K562 (cell line): ENCODE measurements around the gene MRPL9. TPM values are rescaled to one million over a fixed set of nuclear protein-coding genes. Genes with fewer than 3 reads are reported as not detected.

Source experiments
- ATAC-seq: fragments of 200-7000 bp; cut with Tn5 transposase; 3 replicates; pipeline ENCODE4 v1.9.1; 2020; ENCODE audit warnings: moderate library complexity
- BruUV-seq: library from RNA; stranded (reverse); fragments of 400-500 nt; replicated peaks from 2 replicates; lab custom pipeline; 2021; lab: Mats Ljungman, UMichigan
- CTCF ChIA-PET: fragments of 300-600 bp; formaldehyde crosslinking; extraction: SDS; loops from one replicate; lab custom pipeline; 2021; ENCODE audit warnings: low intra/inter-chr PET ratio; lab: Yijun Ruan, JAX
- POLR2A ChIA-PET: fragments of 300-600, 350-650 bp; sonication (Branson Sonifier 250); formaldehyde crosslinking; extraction: SDS; loops from one replicate; lab custom pipeline; 2021; ENCODE audit warnings: antibody characterized with exemption, inconsistent platforms; lab: Yijun Ruan, JAX
- DNase-seq, 4 experiments: peaks; one replicate each; pipeline versions ENCODE4 v3.0.0 to v3.0.0-alpha.2; 2011 to 2018; ENCODE audit warnings: low spot score in 3 of 4, mixed read lengths in 3 of 4; ENCODE audit errors: extremely low read depth in 1 of 4
- FAIRE-seq: peaks from 2 replicates; lab custom pipeline; 2011; peaks lifted over from hg19 to GRCh38; lab: Jason Lieb, UNC
- H2AFZ ChIP-seq: 2 replicates; pipeline ENCODE4 v1.6.0; 2011; ENCODE audit warnings: low read depth, low read length, control low read depth, inconsistent platforms
- H3K27ac ChIP-seq: fragments of 200-600 bp; 3 replicates; pipeline ENCODE4 v1.8.0; 2011; ENCODE audit warnings: low read depth, mild to moderate bottlenecking, control low read depth, inconsistent platforms, low read length, moderate library complexity, mixed read lengths; ENCODE audit errors: extremely low read depth
- H3K27me3 ChIP-seq, 2 experiments: fragments of 300-600 bp in 1 of 2; 2 replicates in 1 of 2; 3 replicates in 1 of 2; pipeline versions ENCODE4 v1.6.0 to v1.8.0; 2011; ENCODE audit warnings: inconsistent platforms in 2 of 2, low read length in 2 of 2, mild to moderate bottlenecking in 1 of 2, mixed read lengths in 1 of 2, moderate library complexity in 1 of 2; ENCODE audit not compliant: control insufficient read depth in 2 of 2, insufficient read depth in 2 of 2
- H3K36me3 ChIP-seq: fragments of 300-600 bp; 3 replicates; pipeline ENCODE4 v1.8.0; 2011; ENCODE audit warnings: mild to moderate bottlenecking, low read length, inconsistent platforms; ENCODE audit not compliant: control insufficient read depth, insufficient read depth
- H3K4me1 ChIP-seq, 2 experiments: fragments of 200-600 bp in 1 of 2; replicated peaks in 1 of 2; 2 replicates in 1 of 2; 3 replicates in 1 of 2; pipeline versions ENCODE4 v1.5.1 to v1.8.0; 2011; ENCODE audit warnings: inconsistent platforms in 2 of 2, low read length in 2 of 2, mild to moderate bottlenecking in 1 of 2, mixed read lengths in 1 of 2, moderate library complexity in 1 of 2; ENCODE audit not compliant: control insufficient read depth in 2 of 2, insufficient read depth in 2 of 2
- H3K4me2 ChIP-seq: 2 replicates; pipeline ENCODE4 v1.6.1; 2011; ENCODE audit warnings: low read length, control low read depth, inconsistent platforms, mixed read lengths; ENCODE audit not compliant: insufficient read depth
- H3K4me3 ChIP-seq: fragments of 200-600 bp; sonication (generic), shearing (Covaris generic); 2 replicates; pipeline ENCODE4 v1.5.1; 2016; ENCODE audit warnings: control low read depth, inconsistent platforms
- H3K79me2 ChIP-seq: fragments of 200-600 bp; 3 replicates; pipeline ENCODE4 v1.8.0; 2011; ENCODE audit warnings: low read length, inconsistent platforms; ENCODE audit not compliant: control insufficient read depth, insufficient read depth
- H3K9ac ChIP-seq, 2 experiments: 2 replicates each; pipeline versions ENCODE4 v1.6.0 to v1.6.1; 2011; ENCODE audit warnings: low read depth in 2 of 2, low read length in 2 of 2, control low read depth in 1 of 2, inconsistent platforms in 1 of 2, mild to moderate bottlenecking in 1 of 2, mixed read lengths in 1 of 2; ENCODE audit not compliant: insufficient read depth in 1 of 2
- H3K9me1 ChIP-seq: one replicate; pipeline ENCODE4 v1.6.0; 2011; ENCODE audit warnings: inconsistent platforms, mild to moderate bottlenecking, low read length, moderate library complexity; ENCODE audit not compliant: control insufficient read depth, insufficient read depth
- H3K9me3 ChIP-seq: replicated peaks from 2 replicates; pipeline ENCODE4 v1.5.1; 2011; ENCODE audit warnings: low read depth, low read length, inconsistent platforms; ENCODE audit not compliant: control insufficient read depth, insufficient read depth
- H4K20me1 ChIP-seq: replicated peaks from 2 replicates; pipeline ENCODE4 v1.6.1; 2011; ENCODE audit warnings: low read length, inconsistent platforms, mixed read lengths; ENCODE audit not compliant: control insufficient read depth, insufficient read depth
- GATA2 ChIP-seq: sonication (generic); formaldehyde crosslinking; IDR thresholded peaks from 2 replicates; pipeline ENCODE4 v1.4.0; 2020; ENCODE audit warnings: mild to moderate bottlenecking, missing genetic modification reagents
- HNRNPL ChIP-seq: fragments of 200-400 bp; formaldehyde crosslinking; IDR thresholded peaks from 2 replicates; pipeline ENCODE4 v1.6.1; 2017; ENCODE audit warnings: low read depth, mild to moderate bottlenecking, low read length
- IFI16 ChIP-seq: fragments of 250-450 bp; sonication (Bioruptor Pico); IDR thresholded peaks from 2 replicates; pipeline ENCODE4 v2.1.2; 2022; ENCODE audit warnings: mild to moderate bottlenecking, inconsistent platforms
- MTA1 ChIP-seq: fragments of 450-650 bp; IDR thresholded peaks from 2 replicates; pipeline ENCODE4 v1.6.1; 2017; ENCODE audit warnings: borderline replicate concordance
- MTA3 ChIP-seq: fragments of 450-650 bp; formaldehyde crosslinking; IDR thresholded peaks from 2 replicates; pipeline ENCODE4 v1.6.1; 2017; ENCODE audit warnings: mild to moderate bottlenecking, borderline replicate concordance
- POLR2H ChIP-seq: IDR thresholded peaks from 2 replicates; pipeline ENCODE4 v1.6.1; 2016; ENCODE audit warnings: missing genetic modification characterization, low read depth, mild to moderate bottlenecking, control low read depth, missing compliant biosample characterization, moderate library complexity
- RBBP5 ChIP-seq: fragments of 200-600 bp; sonication (generic); IDR thresholded peaks from 2 replicates; pipeline ENCODE4 v1.6.1; 2012; ENCODE audit warnings: borderline replicate concordance, mild to moderate bottlenecking, low read length, control low read depth, inconsistent platforms; ENCODE audit not compliant: insufficient read depth, poor library complexity, severe bottlenecking
- RBM39 ChIP-seq: fragments of 200-400 bp; formaldehyde crosslinking; optimal IDR thresholded peaks from 2 replicates; pipeline ENCODE3; 2018; ENCODE audit warnings: low read depth, low read length
- SMAD4 ChIP-seq: fragments of 250-450 bp; sonication (Bioruptor Pico); conservative IDR thresholded peaks from 2 replicates; pipeline ENCODE4 v1.8.0; 2021; ENCODE audit warnings: inconsistent platforms, mild to moderate bottlenecking, moderate library complexity
- SMARCE1 ChIP-seq: fragments of 450-650 bp; IDR thresholded peaks from 2 replicates; pipeline ENCODE4 v1.7.1; 2016; ENCODE audit warnings: mild to moderate bottlenecking
- TAL1 ChIP-seq: fragments of 450-650 bp; IDR thresholded peaks from 2 replicates; pipeline ENCODE4 v1.6.1; 2016; ENCODE audit warnings: mild to moderate bottlenecking
- ZBTB12 ChIP-seq: fragments of 250-450 bp; sonication (Bioruptor Pico); IDR thresholded peaks from 2 replicates; pipeline ENCODE4 v1.4.0; 2020
- ZEB2 ChIP-seq: fragments of 450-650 bp; IDR thresholded peaks from 2 replicates; pipeline ENCODE4 v1.6.1; 2016
- ZNF224 ChIP-seq: sonication (generic); formaldehyde crosslinking; IDR thresholded peaks from 2 replicates; pipeline ENCODE4 v1.8.0; 2022; ENCODE audit warnings: mild to moderate bottlenecking, missing genetic modification reagents
- ZNF354B ChIP-seq: fragments of 250-450 bp; sonication (Bioruptor Pico); IDR thresholded peaks from 2 replicates; pipeline ENCODE4 v1.4.0; 2020
- ZNF76 ChIP-seq: fragments of 250-450 bp; sonication (Bioruptor Pico); IDR thresholded peaks from 2 replicates; pipeline ENCODE4 v1.4.0; 2020; ENCODE audit warnings: mild to moderate bottlenecking, moderate library complexity, borderline replicate concordance
- WGBS: fragments of 100-300 bp; shearing (Covaris generic); methylation state at CpG from one replicate; pipeline ENCODE4 v1.1.6; 2016; ENCODE audit warnings: low coverage, mixed read lengths; ENCODE audit not compliant: insufficient coverage; ENCODE audit errors: missing lambda C conversion rate; 5-methylcytosine and 5-hydroxymethylcytosine counted together
- in situ Hi-C: fragments of 300-500 bp; cut with MboI; formaldehyde crosslinking; loops from 4 replicates; pipeline ENCODE4 v1.15.0; 2018; ENCODE audit warnings: inconsistent platforms, mixed read lengths
- intact Hi-C: fragments of 100-400 bp; cut with micrococcal nuclease; formaldehyde crosslinking; loops from 2 replicates; pipeline ENCODE4 v1.14.2; 2022
- polyA plus RNA-seq, 8 experiments: library from polyadenylated mRNA; depleted of rRNA in 4 of 8; stranded (reverse) in 5 of 8; unstranded in 3 of 8; fragments of >200 nt; fragmentation: Nextera tagmentation in 2 of 8; fragmentation: Illumina TruSeq in 1 of 8; extraction: Ambion mirVana in 2 of 8; extraction: Trizol in 1 of 8; gene quantifications; 2 replicates each; pipeline versions ENCODE4 v1.2.1 to v1.2.3, GENCODE V29; 2011 to 2014; ENCODE audit warnings: inconsistent platforms in 1 of 8, missing spikeins in 1 of 8
- total RNA-seq, 7 experiments: library from RNA; depleted of rRNA in 6 of 7; stranded (reverse); fragments of >200 nt in 6 of 7; fragmentation: Illumina TruSeq in 2 of 7; extraction: Trizol in 2 of 7; gene quantifications; 2 replicates each; pipeline versions ENCODE4 v1.2.1 to v1.2.3, GENCODE V29; 2011 to 2021; ENCODE audit warnings: low replicate concordance in 1 of 7
- TF ChIP-seq, protein P1 (sequence below), 2 experiments: fragments of 150-350 bp in 1 of 2; IDR thresholded peaks; 2 replicates each; pipeline ENCODE4 v1.6.1; 2012 to 2016; ENCODE audit warnings: low read depth in 2 of 2, low read length in 2 of 2, mild to moderate bottlenecking in 1 of 2, moderate library complexity in 1 of 2

The MRPL9 gene
- total and polyA plus RNA-seq, 9 of the 15 experiments (the other 6 are each of a cell fraction or from before 2014, with no cell fraction given), result 38.0 to 162 (median 111) TPM

- H3K4me1 ChIP-seq, result peaks cover 13 to 17% of the 10 kb centered on the region in 2 experiments; a peak in 4 of 5 replicates
- no peaks in the 10 kb centered on the region for H3K36me3 ChIP-seq
- no TSS peak for BruUV-seq
- FAIRE-seq, result peak; percentile 86
- no peak overlapping the region for H2AFZ ChIP-seq
- no peaks in the 10 kb centered on the region for H3K79me2 ChIP-seq
- ChIA-PET POLR2A (interaction anchor here (0.7 to 1.7 kb wide), 3 partner anchors 14 to 434 kb away, joined by 4 to 7 read pairs (median 5); no protein-coding TSS in a partner anchor), CTCF (no interaction called here)
- H3K27ac ChIP-seq, result no peak overlapping the region
- in situ Hi-C loops (no loop called here), intact Hi-C loops (no loop called here)
- WGBS, result 0% methylated on average over 7 of the region's 10 CpGs
- no peaks in the 10 kb centered on the region for H3K9me3 ChIP-seq
- peaks cover 30% of the 10 kb centered on the region for H4K20me1 ChIP-seq
- H3K9me1 ChIP-seq, result no peaks in the 10 kb centered on the region
- H3K4me3 ChIP-seq, result no peak overlapping the region
- DNase-seq, result peak; percentile 65 to 83 (median 72)
- no peak overlapping the region for H3K4me2 ChIP-seq
- no peak overlapping the region for H3K9ac ChIP-seq
- H3K27me3 ChIP-seq, result peaks cover 3 to 49% of the 10 kb centered on the region in 2 experiments; a peak in 2 of 5 replicates
- ATAC-seq, result peak; percentile 76
- no peak for TF ChIP-seq RBBP5
- peak; percentile 91 for TF ChIP-seq SMAD4 (CRISPR knock-in tag)
- no peak for TF ChIP-seq POLR2H (tag)
- TF ChIP-seq SMARCE1, result peak; percentile 60
- TF ChIP-seq, protein P1, sequence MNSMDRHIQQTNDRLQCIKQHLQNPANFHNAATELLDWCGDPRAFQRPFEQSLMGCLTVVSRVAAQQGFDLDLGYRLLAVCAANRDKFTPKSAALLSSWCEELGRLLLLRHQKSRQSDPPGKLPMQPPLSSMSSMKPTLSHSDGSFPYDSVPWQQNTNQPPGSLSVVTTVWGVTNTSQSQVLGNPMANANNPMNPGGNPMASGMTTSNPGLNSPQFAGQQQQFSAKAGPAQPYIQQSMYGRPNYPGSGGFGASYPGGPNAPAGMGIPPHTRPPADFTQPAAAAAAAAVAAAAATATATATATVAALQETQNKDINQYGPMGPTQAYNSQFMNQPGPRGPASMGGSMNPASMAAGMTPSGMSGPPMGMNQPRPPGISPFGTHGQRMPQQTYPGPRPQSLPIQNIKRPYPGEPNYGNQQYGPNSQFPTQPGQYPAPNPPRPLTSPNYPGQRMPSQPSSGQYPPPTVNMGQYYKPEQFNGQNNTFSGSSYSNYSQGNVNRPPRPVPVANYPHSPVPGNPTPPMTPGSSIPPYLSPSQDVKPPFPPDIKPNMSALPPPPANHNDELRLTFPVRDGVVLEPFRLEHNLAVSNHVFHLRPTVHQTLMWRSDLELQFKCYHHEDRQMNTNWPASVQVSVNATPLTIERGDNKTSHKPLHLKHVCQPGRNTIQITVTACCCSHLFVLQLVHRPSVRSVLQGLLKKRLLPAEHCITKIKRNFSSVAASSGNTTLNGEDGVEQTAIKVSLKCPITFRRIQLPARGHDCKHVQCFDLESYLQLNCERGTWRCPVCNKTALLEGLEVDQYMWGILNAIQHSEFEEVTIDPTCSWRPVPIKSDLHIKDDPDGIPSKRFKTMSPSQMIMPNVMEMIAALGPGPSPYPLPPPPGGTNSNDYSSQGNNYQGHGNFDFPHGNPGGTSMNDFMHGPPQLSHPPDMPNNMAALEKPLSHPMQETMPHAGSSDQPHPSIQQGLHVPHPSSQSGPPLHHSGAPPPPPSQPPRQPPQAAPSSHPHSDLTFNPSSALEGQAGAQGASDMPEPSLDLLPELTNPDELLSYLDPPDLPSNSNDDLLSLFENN (IDR thresholded peaks at IDR 0.05; ENCODE audit: low read depth in 2 of 2, low read length in 2 of 2), result peak in 1 of 2 experiments; percentile 65; a peak in 1 of 4 replicates
- peak; percentile 36; the same call in 1 of the 2 replicates for TF ChIP-seq ZEB2
- no peak for TF ChIP-seq ZNF224 (CRISPR knock-in tag)
- TF ChIP-seq IFI16 (CRISPR knock-in tag), result no peak
- no peak for TF ChIP-seq ZBTB12
- no peak for TF ChIP-seq RBM39
- TF ChIP-seq ZNF76 (CRISPR knock-in tag), result no peak
- TF ChIP-seq MTA3, result 0 out of 2 replicates have a peak, but pooled peaks have one; percentile 30
- no peak for TF ChIP-seq HNRNPL
- peak; percentile 93 for TF ChIP-seq TAL1
- no peak for TF ChIP-seq ZNF354B (CRISPR knock-in tag)
- peak; percentile 20; the same call in 1 of the 2 replicates for TF ChIP-seq MTA1
- TF ChIP-seq GATA2 (CRISPR knock-in tag), result peak; percentile 95
Observed at GRCh38 chr1:151714820-151715725, 48.2 kb downstream of the MRPL9 start.
